ENCODE data around the gene THADA.
"Not testable (repeated sequence)": the region's sequence is repeated elsewhere in the genome, so short reads cannot be mapped to it uniquely, and the experiment has no call there.

Gene THADA

DNA sequence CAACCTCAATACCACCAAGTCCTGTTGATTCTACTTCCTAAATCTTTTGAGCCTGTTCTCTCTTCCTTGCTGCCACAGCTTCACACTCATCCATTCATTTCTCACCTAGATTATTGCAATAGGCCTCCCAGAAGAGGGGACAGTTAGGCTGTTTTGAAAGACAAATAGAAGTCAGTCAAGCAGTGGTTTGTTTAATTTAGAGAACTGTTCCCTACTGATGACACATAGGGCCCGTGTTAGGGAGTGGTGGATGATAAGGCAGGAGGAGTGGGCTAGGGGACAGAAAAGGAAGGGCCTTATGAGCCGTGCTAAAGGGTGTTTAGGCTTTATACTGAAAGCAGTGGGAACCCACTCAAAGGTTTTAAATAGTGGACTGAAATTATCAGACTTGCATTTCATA is 309.9 kb downstream of the THADA start:
- no peak overlapping the region for H3K9ac ChIP-seq
- peaks cover 6% of the 10 kb centered on the region; the same call in 1 of the 2 replicates for H3K36me3 ChIP-seq (ENCODE audit: insufficient read depth)
- no peak overlapping the region for H3K4me3 ChIP-seq (IDR thresholded peaks at IDR 0.05; ENCODE audit: insufficient read depth, low read depth, low read length)
- TF ChIP-seq, protein P1, sequence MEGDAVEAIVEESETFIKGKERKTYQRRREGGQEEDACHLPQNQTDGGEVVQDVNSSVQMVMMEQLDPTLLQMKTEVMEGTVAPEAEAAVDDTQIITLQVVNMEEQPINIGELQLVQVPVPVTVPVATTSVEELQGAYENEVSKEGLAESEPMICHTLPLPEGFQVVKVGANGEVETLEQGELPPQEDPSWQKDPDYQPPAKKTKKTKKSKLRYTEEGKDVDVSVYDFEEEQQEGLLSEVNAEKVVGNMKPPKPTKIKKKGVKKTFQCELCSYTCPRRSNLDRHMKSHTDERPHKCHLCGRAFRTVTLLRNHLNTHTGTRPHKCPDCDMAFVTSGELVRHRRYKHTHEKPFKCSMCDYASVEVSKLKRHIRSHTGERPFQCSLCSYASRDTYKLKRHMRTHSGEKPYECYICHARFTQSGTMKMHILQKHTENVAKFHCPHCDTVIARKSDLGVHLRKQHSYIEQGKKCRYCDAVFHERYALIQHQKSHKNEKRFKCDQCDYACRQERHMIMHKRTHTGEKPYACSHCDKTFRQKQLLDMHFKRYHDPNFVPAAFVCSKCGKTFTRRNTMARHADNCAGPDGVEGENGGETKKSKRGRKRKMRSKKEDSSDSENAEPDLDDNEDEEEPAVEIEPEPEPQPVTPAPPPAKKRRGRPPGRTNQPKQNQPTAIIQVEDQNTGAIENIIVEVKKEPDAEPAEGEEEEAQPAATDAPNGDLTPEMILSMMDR (conservative IDR thresholded peaks at IDR 0.05; ENCODE audit: low read depth, low read length): no peak
- no peak overlapping the region for H2AFZ ChIP-seq (ENCODE audit: low read depth)
- no peaks in the 10 kb centered on the region for H4K20me1 ChIP-seq (ENCODE audit: insufficient read depth)
- no peaks in the 10 kb centered on the region for H3K79me2 ChIP-seq (ENCODE audit: insufficient read depth, low read depth)
- no peaks in the 10 kb centered on the region for H3K27me3 ChIP-seq (ENCODE audit: insufficient read depth, low read depth)
- no peak overlapping the region for H3K27ac ChIP-seq
- H3K4me2 ChIP-seq: no peak overlapping the region
- H3K4me1 ChIP-seq (ENCODE audit: low read depth, poor library complexity, severe bottlenecking): no peaks in the 10 kb centered on the region

GRCh38 chr2:43284967-43285366 is 310.9 kb downstream of the THADA start:
- H3K36me3 ChIP-seq (ENCODE audit: insufficient read depth): no peaks in the 10 kb centered on the region; the same call in 1 of the 2 replicates
- no peaks in the 10 kb centered on the region for H3K27me3 ChIP-seq (ENCODE audit: insufficient read depth, low read depth)
- no peak overlapping the region for H3K9ac ChIP-seq
- H3K4me1 ChIP-seq (ENCODE audit: low read depth, poor library complexity, severe bottlenecking): no peaks in the 10 kb centered on the region
- TF ChIP-seq, protein P1 (conservative IDR thresholded peaks at IDR 0.05; ENCODE audit: low read depth, low read length): no peak
- no peak overlapping the region for H3K27ac ChIP-seq
- no peak overlapping the region for H2AFZ ChIP-seq (ENCODE audit: low read depth)
- H3K4me3 ChIP-seq (IDR thresholded peaks at IDR 0.05; ENCODE audit: insufficient read depth, low read depth, low read length): no peak overlapping the region
- H3K79me2 ChIP-seq (ENCODE audit: insufficient read depth, low read depth): no peaks in the 10 kb centered on the region
- no peak overlapping the region for H3K4me2 ChIP-seq
- H4K20me1 ChIP-seq (ENCODE audit: insufficient read depth): no peaks in the 10 kb centered on the region

DNA sequence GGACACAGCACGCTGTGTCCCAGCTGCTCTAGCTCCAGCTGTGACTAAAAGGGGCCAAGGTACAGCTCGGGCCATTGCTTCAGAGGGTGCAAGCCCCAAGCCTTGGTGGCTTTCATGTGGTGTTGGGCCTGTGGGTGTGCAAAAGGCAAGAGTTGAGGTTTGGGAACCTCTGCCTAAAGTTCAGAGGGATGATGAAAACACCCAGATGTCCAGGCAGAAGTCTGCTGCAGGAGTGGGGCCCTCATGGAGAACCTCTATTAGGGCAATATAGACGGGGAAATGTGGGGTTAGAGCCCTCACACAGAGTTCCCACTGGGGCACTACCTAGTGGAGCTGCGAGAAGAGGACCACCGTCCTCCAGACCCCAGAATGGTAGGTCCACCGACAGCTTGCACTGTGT is 311.5 kb downstream of the THADA start:
- not testable (repeated sequence) for H3K27me3 ChIP-seq (ENCODE audit: insufficient read depth, low read depth); H3K9ac ChIP-seq; H4K20me1 ChIP-seq (ENCODE audit: insufficient read depth); H3K4me2 ChIP-seq; H3K36me3 ChIP-seq (ENCODE audit: insufficient read depth); H3K27ac ChIP-seq; H3K4me1 ChIP-seq (ENCODE audit: low read depth, poor library complexity, severe bottlenecking); H2AFZ ChIP-seq (ENCODE audit: low read depth); H3K4me3 ChIP-seq (IDR thresholded peaks at IDR 0.05; ENCODE audit: insufficient read depth, low read depth, low read length); H3K79me2 ChIP-seq (ENCODE audit: insufficient read depth, low read depth)

DNA sequence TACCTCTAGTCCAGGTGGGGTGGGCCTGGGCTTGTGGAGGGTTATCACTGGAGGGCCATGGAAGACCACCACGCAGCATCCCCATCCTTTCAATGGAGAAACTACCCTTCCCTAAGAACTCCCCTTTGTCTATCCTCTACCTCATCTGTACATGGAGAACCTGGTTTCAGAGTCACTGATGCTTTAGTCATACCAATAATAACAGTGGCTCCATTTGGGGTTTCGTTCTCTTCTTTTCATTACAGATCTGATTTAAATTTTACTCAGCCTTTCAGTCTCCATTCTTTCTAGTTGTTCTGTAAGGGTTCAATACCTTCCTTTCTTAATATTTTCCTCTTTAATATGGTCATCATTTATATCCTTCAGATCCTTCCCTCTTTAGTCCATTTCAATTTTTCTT is 314.8 kb downstream of the THADA start:
- Histone ChIP-seq H3K36me3 (ENCODE audit: insufficient read depth) (no peaks in the 10 kb centered on the region; the same call in 1 of the 2 replicates), H2AFZ (ENCODE audit: low read depth) (no peak overlapping the region), H3K4me1 (ENCODE audit: low read depth, poor library complexity, severe bottlenecking) (no peaks in the 10 kb centered on the region), H4K20me1 (ENCODE audit: insufficient read depth) (no peaks in the 10 kb centered on the region), H3K9ac (no peak overlapping the region), H3K79me2 (ENCODE audit: insufficient read depth, low read depth) (no peaks in the 10 kb centered on the region), H3K27me3 (ENCODE audit: insufficient read depth, low read depth) (no peaks in the 10 kb centered on the region), H3K4me3 (IDR thresholded peaks at IDR 0.05; ENCODE audit: insufficient read depth, low read depth, low read length) (no peak overlapping the region), H3K4me2 (no peak overlapping the region), H3K27ac (no peak overlapping the region)
- TF ChIP-seq, protein P1 (conservative IDR thresholded peaks at IDR 0.05; ENCODE audit: low read depth, low read length): no peak

DNA sequence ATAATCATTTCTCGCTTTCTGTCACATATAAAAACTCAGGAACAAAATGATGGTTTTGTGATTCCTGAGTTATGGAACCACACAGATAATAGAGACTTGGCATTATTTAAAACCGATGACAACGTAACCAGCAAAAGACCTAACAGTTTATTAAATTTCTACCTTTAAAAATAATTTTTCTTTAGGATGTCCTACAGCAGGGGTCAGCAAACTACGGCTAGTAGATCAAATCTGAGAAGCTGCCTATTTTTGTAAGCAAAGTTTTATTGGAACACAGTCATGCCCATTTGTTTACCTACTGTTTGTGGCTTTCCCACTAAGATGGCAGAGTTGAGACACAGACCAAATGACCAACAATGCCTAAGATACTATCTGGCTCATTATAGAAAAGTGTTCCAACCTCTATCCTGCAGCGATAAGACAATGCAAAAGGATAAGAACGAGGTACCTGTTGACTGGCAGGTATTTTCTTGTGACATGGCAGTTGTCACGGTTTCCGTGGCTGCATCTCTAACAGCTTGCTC is 316.5 kb downstream of the THADA start:
- Histone ChIP-seq H4K20me1 (ENCODE audit: insufficient read depth) (no peaks in the 10 kb centered on the region), H3K4me2 (no peak overlapping the region), H3K27ac (no peak overlapping the region), H2AFZ (ENCODE audit: low read depth) (no peak overlapping the region), H3K9ac (no peak overlapping the region), H3K4me1 (ENCODE audit: low read depth, poor library complexity, severe bottlenecking) (no peaks in the 10 kb centered on the region), H3K27me3 (ENCODE audit: insufficient read depth, low read depth) (no peaks in the 10 kb centered on the region), H3K4me3 (IDR thresholded peaks at IDR 0.05; ENCODE audit: insufficient read depth, low read depth, low read length) (no peak overlapping the region), H3K79me2 (ENCODE audit: insufficient read depth, low read depth) (no peaks in the 10 kb centered on the region), H3K36me3 (ENCODE audit: insufficient read depth) (no peaks in the 10 kb centered on the region)
- TF ChIP-seq, protein P1 (conservative IDR thresholded peaks at IDR 0.05; ENCODE audit: low read depth, low read length): no peak

Measured in KMS-11 (cell line).